Measurements from ENCODE around the gene ASB18. TPM values are rescaled to one million over a fixed set of nuclear protein-coding genes. Genes with fewer than 3 reads are reported as not detected.

Gene ASB18
- total RNA-seq, 1 donor from 2014 or later = not detected

DNA sequence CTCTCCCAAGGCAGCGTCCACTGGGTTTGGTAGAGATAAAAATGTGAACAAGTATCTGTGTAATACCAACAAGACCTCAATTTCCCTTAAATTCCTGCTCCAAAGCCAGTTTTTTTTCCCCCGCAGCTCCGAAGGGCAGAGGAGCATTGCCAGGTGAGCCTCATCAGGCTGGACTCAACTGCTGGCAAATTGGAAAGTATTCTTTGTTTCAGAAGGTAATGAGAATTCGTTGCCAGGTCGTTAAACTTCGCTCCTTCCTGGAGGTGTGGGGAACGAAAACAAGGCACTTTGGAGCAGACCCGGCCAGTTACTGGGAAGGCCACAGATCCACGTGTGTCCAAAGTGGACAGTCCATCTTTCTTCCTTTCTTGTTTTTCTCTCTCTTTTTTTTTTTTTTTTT lies 30.4 kb upstream of the ASB18 start:
- Mint-ChIP-seq H3K36me3 (no peaks in the 10 kb centered on the region), H3K27me3 (ENCODE audit: insufficient read depth, low read depth) (peaks cover 9% of the 10 kb centered on the region), H3K4me1 (no peaks in the 10 kb centered on the region), H3K9me3 (no peaks in the 10 kb centered on the region), H3K27ac (no peak overlapping the region), H3K4me3 (no peak overlapping the region)
- TF ChIP-seq, protein P1, sequence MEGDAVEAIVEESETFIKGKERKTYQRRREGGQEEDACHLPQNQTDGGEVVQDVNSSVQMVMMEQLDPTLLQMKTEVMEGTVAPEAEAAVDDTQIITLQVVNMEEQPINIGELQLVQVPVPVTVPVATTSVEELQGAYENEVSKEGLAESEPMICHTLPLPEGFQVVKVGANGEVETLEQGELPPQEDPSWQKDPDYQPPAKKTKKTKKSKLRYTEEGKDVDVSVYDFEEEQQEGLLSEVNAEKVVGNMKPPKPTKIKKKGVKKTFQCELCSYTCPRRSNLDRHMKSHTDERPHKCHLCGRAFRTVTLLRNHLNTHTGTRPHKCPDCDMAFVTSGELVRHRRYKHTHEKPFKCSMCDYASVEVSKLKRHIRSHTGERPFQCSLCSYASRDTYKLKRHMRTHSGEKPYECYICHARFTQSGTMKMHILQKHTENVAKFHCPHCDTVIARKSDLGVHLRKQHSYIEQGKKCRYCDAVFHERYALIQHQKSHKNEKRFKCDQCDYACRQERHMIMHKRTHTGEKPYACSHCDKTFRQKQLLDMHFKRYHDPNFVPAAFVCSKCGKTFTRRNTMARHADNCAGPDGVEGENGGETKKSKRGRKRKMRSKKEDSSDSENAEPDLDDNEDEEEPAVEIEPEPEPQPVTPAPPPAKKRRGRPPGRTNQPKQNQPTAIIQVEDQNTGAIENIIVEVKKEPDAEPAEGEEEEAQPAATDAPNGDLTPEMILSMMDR (IDR thresholded peaks at IDR 0.05) = no peak
- TF ChIP-seq EZH2phosphoT487 (IDR thresholded peaks at IDR 0.05) (no peak), EZH2 (IDR thresholded peaks at IDR 0.05) (no peak)
- Histone ChIP-seq H2AFZ (replicated peaks) (no peak overlapping the region), H3K4me2 (no peak overlapping the region), H3K79me2 (ENCODE audit: low read depth) (no peaks in the 10 kb centered on the region), H3K9ac (no peak overlapping the region), H3K4me1 (no peaks in the 10 kb centered on the region), H3K27me3 (no peaks in the 10 kb centered on the region), H3K27ac (no peak overlapping the region), H3F3A (ENCODE audit: low read depth) (no peaks in the 10 kb centered on the region), H4K20me1 (ENCODE audit: low read depth) (no peaks in the 10 kb centered on the region), H3K4me3 (no peak overlapping the region), H3K36me3 (no peaks in the 10 kb centered on the region), H3K9me3 (ENCODE audit: low read depth) (no peaks in the 10 kb centered on the region)
- no peak for DNase-seq (ENCODE audit: low spot score)

DNA sequence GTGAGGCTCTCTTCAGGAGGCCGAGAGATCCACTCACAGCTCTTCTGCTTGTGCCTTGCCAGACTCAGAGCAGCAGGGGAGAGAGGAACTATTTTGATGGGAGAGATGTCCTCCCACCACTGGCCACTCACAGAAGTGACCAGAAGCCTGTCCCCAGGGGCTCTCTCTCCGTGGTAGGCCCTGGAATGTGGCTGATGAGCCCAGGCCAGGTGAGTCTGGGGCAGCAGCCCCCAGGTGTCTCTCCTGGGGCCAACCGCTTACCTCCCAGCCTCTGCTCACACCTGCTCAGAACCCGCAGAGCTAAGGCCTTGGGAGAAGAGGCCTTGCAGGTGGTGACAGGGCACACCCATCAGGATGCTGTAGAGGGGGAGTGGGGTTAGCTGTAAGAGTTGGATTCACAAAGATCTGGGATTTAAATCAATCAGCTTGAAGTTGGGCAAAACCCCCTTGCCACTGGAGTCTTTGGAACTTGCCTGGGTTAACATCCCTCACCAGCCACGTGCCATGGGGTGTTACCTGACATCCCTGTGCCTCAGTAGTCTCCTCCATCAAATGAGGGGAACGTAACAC lies 29.1 kb upstream of the ASB18 start:
- Histone ChIP-seq H3K9me3 (ENCODE audit: low read depth) (no peaks in the 10 kb centered on the region), H3K79me2 (ENCODE audit: low read depth) (no peaks in the 10 kb centered on the region), H3K4me3 (no peak overlapping the region), H3K4me2 (no peak overlapping the region), H2AFZ (replicated peaks) (no peak overlapping the region), H3K27ac (no peak overlapping the region), H3K4me1 (no peaks in the 10 kb centered on the region), H3F3A (ENCODE audit: low read depth) (no peaks in the 10 kb centered on the region), H4K20me1 (ENCODE audit: low read depth) (no peaks in the 10 kb centered on the region), H3K27me3 (no peaks in the 10 kb centered on the region), H3K36me3 (no peaks in the 10 kb centered on the region), H3K9ac (no peak overlapping the region)
- Mint-ChIP-seq H3K27ac (peak overlapping the region; percentile 32), H3K4me3 (no peak overlapping the region), H3K36me3 (no peaks in the 10 kb centered on the region), H3K27me3 (ENCODE audit: insufficient read depth, low read depth) (peaks cover 9% of the 10 kb centered on the region), H3K4me1 (no peaks in the 10 kb centered on the region), H3K9me3 (no peaks in the 10 kb centered on the region)
- no peak for TF ChIP-seq EZH2 (IDR thresholded peaks at IDR 0.05)
- TF ChIP-seq, protein P1 (IDR thresholded peaks at IDR 0.05) = no peak
- TF ChIP-seq EZH2phosphoT487 (IDR thresholded peaks at IDR 0.05) = no peak
- DNase-seq (ENCODE audit: low spot score) = no peak

DNA sequence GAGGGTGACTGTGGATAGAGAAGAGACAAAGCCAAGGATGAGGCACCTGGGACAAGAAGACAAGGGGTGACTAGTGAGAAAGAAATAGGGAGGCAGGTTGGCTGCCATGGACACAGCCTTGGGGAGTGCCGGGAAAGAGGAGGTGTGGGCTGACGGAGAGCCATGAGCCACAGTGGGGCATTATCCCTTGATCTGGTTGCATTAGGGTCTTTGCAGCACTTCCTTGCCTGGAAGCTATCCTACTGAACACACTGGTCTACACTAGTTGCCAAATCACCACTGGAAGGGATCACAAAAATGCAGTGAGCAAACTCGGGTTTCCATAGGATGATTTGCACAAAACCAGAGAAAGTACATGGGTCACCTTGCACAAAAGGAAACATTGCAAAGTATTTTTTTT lies 27.7 kb upstream of the ASB18 start:
- Histone ChIP-seq H4K20me1 (ENCODE audit: low read depth) (no peaks in the 10 kb centered on the region), H3K4me2 (no peak overlapping the region), H3K27ac (no peak overlapping the region), H3K79me2 (ENCODE audit: low read depth) (no peaks in the 10 kb centered on the region), H3K27me3 (no peaks in the 10 kb centered on the region), H3K36me3 (no peaks in the 10 kb centered on the region), H3F3A (ENCODE audit: low read depth) (no peaks in the 10 kb centered on the region), H2AFZ (replicated peaks) (no peak overlapping the region), H3K9me3 (ENCODE audit: low read depth) (no peaks in the 10 kb centered on the region), H3K4me3 (no peak overlapping the region), H3K4me1 (no peaks in the 10 kb centered on the region), H3K9ac (no peak overlapping the region)
- no peak overlapping the region for H3K4me3 Mint-ChIP-seq
- H3K36me3 Mint-ChIP-seq = no peaks in the 10 kb centered on the region
- peaks cover 18% of the 10 kb centered on the region for H3K27me3 Mint-ChIP-seq (ENCODE audit: insufficient read depth, low read depth)
- no peak overlapping the region for H3K27ac Mint-ChIP-seq
- TF ChIP-seq, protein P1 (IDR thresholded peaks at IDR 0.05) = no peak
- TF ChIP-seq EZH2 (IDR thresholded peaks at IDR 0.05) (no peak), EZH2phosphoT487 (IDR thresholded peaks at IDR 0.05) (no peak)
- DNase-seq (ENCODE audit: low spot score) = no peak
- H3K4me1 Mint-ChIP-seq = peaks cover 5% of the 10 kb centered on the region
- peaks cover under 1% of the 10 kb centered on the region for H3K9me3 Mint-ChIP-seq

All from neural progenitor cell (in vitro differentiated cells).